Astrocyte (in vitro differentiated cells and primary cell): ENCODE results near the gene SIRT3.

Source experiments
- EZH2 ChIP-seq: IDR thresholded peaks from 2 replicates; pipeline ENCODE4 v1.6.1; 2012; ENCODE audit warnings: mild to moderate bottlenecking, low read length, inconsistent platforms; ENCODE audit not compliant: insufficient read depth
- TF ChIP-seq, protein P1 (sequence below): IDR thresholded peaks from 2 replicates; pipeline ENCODE4 v1.5.1; 2011; ENCODE audit warnings: low read depth, mild to moderate bottlenecking, inconsistent platforms, low read length, moderate library complexity; ENCODE audit not compliant: insufficient read depth

DNA sequence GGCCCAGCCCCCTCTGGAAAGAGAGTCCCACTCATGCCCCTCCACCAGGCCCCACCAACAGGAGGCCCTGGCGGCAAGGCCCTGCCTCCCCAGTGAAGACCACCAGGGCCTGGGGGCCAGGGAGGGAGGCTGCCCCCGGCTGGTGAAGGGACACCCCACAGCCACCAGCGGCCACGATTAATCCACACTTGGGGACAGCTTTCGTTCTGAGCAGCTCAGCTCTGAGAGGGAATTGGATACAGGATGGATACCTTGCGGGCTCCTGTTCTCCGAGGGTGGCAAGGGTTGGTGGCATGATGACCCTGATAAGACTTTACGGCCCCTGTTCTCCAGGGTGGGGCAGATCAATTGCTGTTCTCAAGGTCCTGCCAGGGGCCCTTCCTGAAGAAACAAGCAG, 35.2 kb upstream of the SIRT3 start:
- TF ChIP-seq, protein P1, sequence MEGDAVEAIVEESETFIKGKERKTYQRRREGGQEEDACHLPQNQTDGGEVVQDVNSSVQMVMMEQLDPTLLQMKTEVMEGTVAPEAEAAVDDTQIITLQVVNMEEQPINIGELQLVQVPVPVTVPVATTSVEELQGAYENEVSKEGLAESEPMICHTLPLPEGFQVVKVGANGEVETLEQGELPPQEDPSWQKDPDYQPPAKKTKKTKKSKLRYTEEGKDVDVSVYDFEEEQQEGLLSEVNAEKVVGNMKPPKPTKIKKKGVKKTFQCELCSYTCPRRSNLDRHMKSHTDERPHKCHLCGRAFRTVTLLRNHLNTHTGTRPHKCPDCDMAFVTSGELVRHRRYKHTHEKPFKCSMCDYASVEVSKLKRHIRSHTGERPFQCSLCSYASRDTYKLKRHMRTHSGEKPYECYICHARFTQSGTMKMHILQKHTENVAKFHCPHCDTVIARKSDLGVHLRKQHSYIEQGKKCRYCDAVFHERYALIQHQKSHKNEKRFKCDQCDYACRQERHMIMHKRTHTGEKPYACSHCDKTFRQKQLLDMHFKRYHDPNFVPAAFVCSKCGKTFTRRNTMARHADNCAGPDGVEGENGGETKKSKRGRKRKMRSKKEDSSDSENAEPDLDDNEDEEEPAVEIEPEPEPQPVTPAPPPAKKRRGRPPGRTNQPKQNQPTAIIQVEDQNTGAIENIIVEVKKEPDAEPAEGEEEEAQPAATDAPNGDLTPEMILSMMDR: no peak
- no peak for TF ChIP-seq EZH2
